ENCODE measurements around the gene NME8.

NME8 gene

DNA sequence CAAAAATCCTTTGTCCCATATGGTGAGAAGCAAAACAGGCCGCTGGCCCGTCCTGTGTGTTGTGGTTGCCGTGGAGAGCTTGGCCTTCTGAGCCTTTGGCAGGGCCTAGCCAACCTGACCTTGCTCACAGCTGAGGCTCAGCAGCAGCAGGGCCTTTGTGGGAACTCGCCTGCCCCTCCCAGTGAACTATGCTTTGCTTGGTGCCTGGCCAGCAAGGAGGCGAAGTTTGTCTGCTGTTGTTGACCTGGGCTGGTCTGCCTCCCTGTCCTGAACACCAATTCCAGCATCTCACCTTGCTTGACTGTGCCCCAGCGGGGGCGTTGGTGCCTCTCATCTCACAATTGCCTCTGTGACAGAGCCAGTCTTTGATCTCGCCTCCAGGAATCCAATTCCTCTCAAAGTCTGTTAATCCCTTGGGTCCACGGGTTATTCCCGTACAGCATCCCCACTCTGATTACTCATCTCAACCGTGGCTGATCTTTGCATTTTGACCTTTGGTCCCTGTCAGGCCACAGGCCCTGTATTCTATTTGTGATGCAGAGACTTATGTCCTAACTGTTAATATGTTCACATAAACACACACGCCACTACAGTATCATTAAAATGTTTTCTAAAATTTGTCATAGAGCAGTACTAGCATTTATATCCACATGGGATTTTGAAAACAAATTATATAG, 94.7 kb downstream of the NME8 start:
- no peak for DNase-seq

- DNase-seq = no peak
These were observed 95.7 kb downstream of the NME8 start for GRCh38 chr7:37943905-37944736.

DNA sequence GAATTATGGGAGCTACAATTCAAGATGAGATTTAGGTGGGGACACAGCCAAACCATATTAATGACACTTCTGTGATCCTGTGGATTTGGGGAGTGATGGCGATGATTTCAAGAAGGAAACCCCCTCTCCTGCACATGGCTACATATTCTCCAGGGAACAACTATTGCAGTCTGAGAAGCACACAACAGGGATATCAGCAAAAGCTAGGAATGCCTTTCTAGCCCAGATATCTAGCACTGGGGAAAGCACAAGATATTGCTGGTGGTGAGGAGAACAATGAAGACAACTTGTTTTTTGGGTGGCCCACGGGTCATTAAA, 96.3 kb downstream of the NME8 start:
- no peak for DNase-seq

GRCh38 chr7:37945336-37945735, 96.9 kb downstream of the NME8 start:
- no peak for DNase-seq

DNA sequence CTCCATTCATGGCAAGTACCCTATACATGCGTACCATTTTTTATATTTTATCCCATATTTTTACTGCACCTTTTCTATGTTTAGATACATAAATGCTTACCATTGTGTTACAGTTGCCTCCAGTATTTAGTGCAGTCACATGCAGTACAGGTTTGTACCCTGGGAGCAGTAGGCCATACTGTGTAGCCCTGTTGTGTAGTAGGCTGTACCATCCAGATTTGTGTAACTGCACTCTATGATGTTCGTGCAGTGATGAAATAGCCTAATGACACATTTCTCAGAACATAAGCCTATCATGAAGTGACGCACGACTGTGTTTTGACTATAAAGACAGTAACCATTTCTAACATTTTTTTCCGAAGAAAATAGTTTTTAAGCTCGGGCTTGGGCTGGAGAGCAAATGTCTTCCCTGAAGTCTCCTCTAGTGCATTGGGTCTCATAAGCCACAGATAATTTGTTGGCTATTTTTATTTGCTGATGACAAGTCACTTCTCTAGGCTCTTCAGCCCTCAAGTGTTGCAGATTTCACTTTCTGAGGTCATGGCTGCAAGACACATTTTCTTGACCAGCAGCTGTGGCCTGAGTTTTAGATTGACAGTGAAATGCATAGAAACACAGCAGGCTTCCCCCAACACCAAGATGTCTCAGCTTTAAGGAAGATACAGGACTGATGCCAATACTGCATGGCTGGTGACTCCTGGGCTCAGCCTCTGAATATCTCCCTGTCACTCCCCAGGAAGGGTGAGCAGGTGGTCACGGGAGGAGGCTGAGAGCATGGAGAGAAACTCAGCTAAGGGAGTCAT, 98.9 kb downstream of the NME8 start:
- DNase-seq = no peak

DNA sequence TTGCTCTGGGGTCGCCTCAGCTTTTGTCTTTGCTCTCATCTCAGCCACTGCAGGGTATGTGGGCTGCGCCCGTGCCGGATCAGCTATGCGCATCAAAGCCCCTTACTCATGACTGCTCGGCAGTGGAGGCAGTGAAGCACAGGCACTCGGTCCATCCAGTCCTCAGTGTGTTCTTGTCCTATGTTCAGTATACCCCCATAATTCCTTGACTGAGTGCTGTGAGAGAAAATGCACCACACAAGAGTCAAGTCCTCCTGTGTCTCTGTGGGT, 99.5 kb downstream of the NME8 start:
- DNase-seq = no peak
